HepG2 (cell line): Measurements from ENCODE around the gene SPNS2. TPM values are rescaled to one million over a fixed set of nuclear protein-coding genes. Genes with fewer than 3 reads are reported as not detected.

ENCODE experiments used
- ATAC-seq: fragments of 200-7000 bp; cut with Tn5 transposase; 3 replicates; pipeline ENCODE4 v1.9.1; 2020; ENCODE audit warnings: mild to moderate bottlenecking, moderate library complexity
- BruUV-seq: library from RNA; stranded (reverse); fragments of 400-500 nt; replicated peaks from 2 replicates; lab custom pipeline; 2021; lab: Mats Ljungman, UMichigan
- CTCF ChIA-PET: fragments of 300-600 bp; formaldehyde crosslinking; extraction: SDS; loops from one replicate; lab custom pipeline; 2021; ENCODE audit warnings: low total read pairs, inconsistent platforms, low intra/inter-chr PET ratio; lab: Yijun Ruan, JAX
- POLR2A ChIA-PET: fragments of 350-600 bp; sonication (Branson Sonifier 250); formaldehyde crosslinking; loops from one replicate; lab custom pipeline; 2020; ENCODE audit warnings: antibody characterized with exemption, inconsistent platforms; lab: Yijun Ruan, JAX
- DNase-seq: peaks from one replicate; pipeline ENCODE4 v3.0.0-alpha.2; 2015; ENCODE audit warnings: low spot score
- FAIRE-seq: peaks from 3 replicates; lab custom pipeline; 2011; peaks lifted over from hg19 to GRCh38; lab: Jason Lieb, UNC
- H2AFZ ChIP-seq: one replicate; pipeline ENCODE4 v1.6.1; 2011; ENCODE audit warnings: low read length, inconsistent platforms
- H3K27ac ChIP-seq: fragments of 300-600 bp; 3 replicates; pipeline ENCODE4 v1.8.0; 2011; ENCODE audit warnings: mixed run types, mild to moderate bottlenecking, mixed read lengths, low read length, inconsistent platforms; ENCODE audit not compliant: insufficient read depth; ENCODE audit errors: extremely low read length
- H3K27me3 ChIP-seq, 2 experiments: fragments of 200-600 bp in 1 of 2; 2 replicates in 1 of 2; 3 replicates in 1 of 2; pipeline versions ENCODE4 v1.6.0 to v1.8.0; 2011; ENCODE audit warnings: low read length in 2 of 2, mild to moderate bottlenecking in 2 of 2, moderate library complexity in 2 of 2, inconsistent platforms in 1 of 2; ENCODE audit not compliant: insufficient read depth in 2 of 2, control insufficient read depth in 1 of 2
- H3K36me3 ChIP-seq, 2 experiments: fragments of 200-600 bp in 1 of 2; replicated peaks in 1 of 2; 2 replicates in 1 of 2; 3 replicates in 1 of 2; pipeline versions ENCODE4 v1.5.1 to v1.8.0; 2011; ENCODE audit warnings: low read length in 2 of 2, inconsistent platforms in 1 of 2; ENCODE audit not compliant: insufficient read depth in 2 of 2, control insufficient read depth in 1 of 2
- H3K4me1 ChIP-seq: 2 replicates; pipeline ENCODE4 v1.5.1; 2012; ENCODE audit warnings: low read length, inconsistent platforms; ENCODE audit not compliant: insufficient read depth
- H3K4me2 ChIP-seq: 2 replicates; pipeline ENCODE4 v1.6.0; 2011; ENCODE audit warnings: low read depth, low read length, inconsistent platforms
- H3K4me3 ChIP-seq, 3 experiments: fragments of 200-600 bp in 1 of 3; sonication (generic), shearing (Covaris generic) in 1 of 3; replicated peaks in 1 of 3; 2 replicates each; pipeline ENCODE4 v1.5.1; 2011 to 2016; ENCODE audit warnings: low read length in 3 of 3, inconsistent platforms in 2 of 3, low read depth in 2 of 3, mild to moderate bottlenecking in 2 of 3, control low read depth in 1 of 3, mixed read lengths in 1 of 3; ENCODE audit not compliant: insufficient read depth in 1 of 3
- H3K79me2 ChIP-seq: one replicate; pipeline ENCODE4 v1.6.1; 2011; ENCODE audit warnings: low read length, inconsistent platforms; ENCODE audit not compliant: insufficient read depth
- H3K9ac ChIP-seq: 2 replicates; pipeline ENCODE4 v1.6.0; 2011; ENCODE audit warnings: mild to moderate bottlenecking, low read depth, low read length, inconsistent platforms; ENCODE audit not compliant: insufficient read depth
- H3K9me3 ChIP-seq: 2 replicates; pipeline ENCODE4 v1.5.1; 2012; ENCODE audit warnings: mild to moderate bottlenecking, low read length
- H4K20me1 ChIP-seq: 2 replicates; pipeline ENCODE4 v1.6.0; 2011; ENCODE audit warnings: inconsistent platforms, mild to moderate bottlenecking, low read length, moderate library complexity; ENCODE audit not compliant: insufficient read depth
- NKX3-1 ChIP-seq: sonication (generic); formaldehyde crosslinking; IDR thresholded peaks from 2 replicates; pipeline ENCODE4 v1.5.0; 2020; ENCODE audit warnings: missing genetic modification reagents
- WGBS: methylation state at CpG from one replicate; pipeline ENCODE4 v1.1.6; 2017; ENCODE audit warnings: low lambda C conversion rate; 5-methylcytosine and 5-hydroxymethylcytosine counted together
- in situ Hi-C: cut with HindIII; loops from 2 replicates; pipeline ENCODE4 v1.10.0; 2017; ENCODE audit warnings: low pct_unique_long_range_greater_than_20kb; ENCODE audit not compliant: extremely low pct_ligation_motif_present
- intact Hi-C: fragments of 100-400 bp; cut with micrococcal nuclease; formaldehyde crosslinking; loops from one replicate; pipeline ENCODE4 v1.10.0; 2022; ENCODE audit not compliant: unreplicated experiment
- polyA plus RNA-seq, 8 experiments: library from polyadenylated mRNA; depleted of rRNA in 3 of 8; stranded (reverse) in 7 of 8; unstranded in 1 of 8; fragments of >200 nt; fragmentation: Illumina TruSeq in 4 of 8; extraction: Trizol in 4 of 8; gene quantifications; 2 replicates each; pipeline versions ENCODE4 v1.2.1 to v1.2.3, GENCODE V29; 2011 to 2016; ENCODE audit warnings: low read depth in 4 of 8, missing spikeins in 1 of 8, mixed read lengths in 1 of 8; ENCODE audit not compliant: insufficient read depth in 1 of 8
- total RNA-seq, 5 experiments: library from RNA; depleted of rRNA; stranded (reverse); fragments of >200 nt; fragmentation: Illumina TruSeq; extraction: Trizol; gene quantifications; 2 replicates each; pipeline ENCODE4 v1.2.3, GENCODE V29; 2016; ENCODE audit warnings: low read depth in 1 of 5
- TF ChIP-seq, protein P1 (sequence below): sonication (generic); formaldehyde crosslinking; IDR thresholded peaks from 2 replicates; pipeline ENCODE4 v1.5.1; 2020; ENCODE audit warnings: mild to moderate bottlenecking, missing genetic modification reagents, moderate library complexity
- TF ChIP-seq, protein P2 (sequence below): sonication (generic); formaldehyde crosslinking; IDR thresholded peaks from 2 replicates; pipeline ENCODE4 v1.8.0; 2022; ENCODE audit warnings: mild to moderate bottlenecking, missing genetic modification reagents, moderate library complexity
- TF ChIP-seq, protein P3 (sequence below): sonication (generic); formaldehyde crosslinking; IDR thresholded peaks from 2 replicates; pipeline ENCODE4 v1.4.0; 2020; ENCODE audit warnings: missing genetic modification reagents

Gene SPNS2
- total and polyA plus RNA-seq, 2 of the 13 experiments (the other 11 are each of a cell fraction or from before 2014, with no cell fraction given) = 0.01 TPM; not detected in 1

DNA sequence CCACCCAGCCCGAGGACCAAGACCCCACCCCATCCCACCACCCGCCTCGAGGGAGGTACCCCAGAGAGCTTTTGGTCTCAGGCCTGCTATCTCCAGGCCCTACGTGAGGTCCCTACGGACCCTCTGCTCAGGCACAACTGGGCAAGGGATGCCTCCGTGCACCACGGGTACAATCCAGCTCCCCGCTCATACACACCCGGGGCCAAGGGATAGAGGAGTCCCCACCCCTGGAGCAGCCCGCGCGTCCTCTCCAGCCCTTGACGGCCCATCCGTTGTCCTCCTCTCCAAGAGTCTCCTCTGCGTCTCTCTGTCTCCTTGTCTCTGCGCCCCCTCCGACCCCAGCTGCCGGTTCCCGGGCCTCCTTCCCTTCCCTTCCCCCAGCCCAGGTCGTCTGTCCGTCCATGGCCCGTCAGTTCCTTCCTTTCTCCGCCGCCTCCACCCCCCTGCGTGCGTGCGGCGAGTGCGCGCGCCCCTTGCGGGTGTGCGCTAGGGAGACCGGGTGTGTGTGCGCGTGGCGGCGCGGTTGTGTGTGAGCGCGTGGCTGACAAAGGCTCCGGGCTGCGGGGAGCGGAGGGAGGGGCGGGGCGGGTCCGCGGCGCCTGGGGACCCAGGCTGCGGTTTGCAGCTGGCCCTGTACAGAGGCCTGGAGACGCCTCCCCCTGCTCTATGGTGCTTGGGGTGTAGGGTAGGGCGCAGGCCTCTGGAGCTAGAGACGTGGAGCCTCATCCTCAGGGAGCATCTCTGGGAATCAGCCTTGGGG lies 930 bp downstream of the SPNS2 start:
- in situ Hi-C loops = no loop called here
- peaks cover 0 to 65% of the 10 kb centered on the region in 2 experiments for H3K27me3 ChIP-seq
- TF ChIP-seq, protein P1, sequence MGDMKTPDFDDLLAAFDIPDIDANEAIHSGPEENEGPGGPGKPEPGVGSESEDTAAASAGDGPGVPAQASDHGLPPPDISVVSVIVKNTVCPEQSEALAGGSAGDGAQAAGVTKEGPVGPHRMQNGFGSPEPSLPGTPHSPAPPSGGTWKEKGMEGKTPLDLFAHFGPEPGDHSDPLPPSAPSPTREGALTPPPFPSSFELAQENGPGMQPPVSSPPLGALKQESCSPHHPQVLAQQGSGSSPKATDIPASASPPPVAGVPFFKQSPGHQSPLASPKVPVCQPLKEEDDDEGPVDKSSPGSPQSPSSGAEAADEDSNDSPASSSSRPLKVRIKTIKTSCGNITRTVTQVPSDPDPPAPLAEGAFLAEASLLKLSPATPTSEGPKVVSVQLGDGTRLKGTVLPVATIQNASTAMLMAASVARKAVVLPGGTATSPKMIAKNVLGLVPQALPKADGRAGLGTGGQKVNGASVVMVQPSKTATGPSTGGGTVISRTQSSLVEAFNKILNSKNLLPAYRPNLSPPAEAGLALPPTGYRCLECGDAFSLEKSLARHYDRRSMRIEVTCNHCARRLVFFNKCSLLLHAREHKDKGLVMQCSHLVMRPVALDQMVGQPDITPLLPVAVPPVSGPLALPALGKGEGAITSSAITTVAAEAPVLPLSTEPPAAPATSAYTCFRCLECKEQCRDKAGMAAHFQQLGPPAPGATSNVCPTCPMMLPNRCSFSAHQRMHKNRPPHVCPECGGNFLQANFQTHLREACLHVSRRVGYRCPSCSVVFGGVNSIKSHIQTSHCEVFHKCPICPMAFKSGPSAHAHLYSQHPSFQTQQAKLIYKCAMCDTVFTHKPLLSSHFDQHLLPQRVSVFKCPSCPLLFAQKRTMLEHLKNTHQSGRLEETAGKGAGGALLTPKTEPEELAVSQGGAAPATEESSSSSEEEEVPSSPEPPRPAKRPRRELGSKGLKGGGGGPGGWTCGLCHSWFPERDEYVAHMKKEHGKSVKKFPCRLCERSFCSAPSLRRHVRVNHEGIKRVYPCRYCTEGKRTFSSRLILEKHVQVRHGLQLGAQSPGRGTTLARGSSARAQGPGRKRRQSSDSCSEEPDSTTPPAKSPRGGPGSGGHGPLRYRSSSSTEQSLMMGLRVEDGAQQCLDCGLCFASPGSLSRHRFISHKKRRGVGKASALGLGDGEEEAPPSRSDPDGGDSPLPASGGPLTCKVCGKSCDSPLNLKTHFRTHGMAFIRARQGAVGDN (CRISPR knock-in tag) = 0 out of 2 replicates have a peak, but pooled peaks have one; percentile 11
- TF ChIP-seq, protein P2, sequence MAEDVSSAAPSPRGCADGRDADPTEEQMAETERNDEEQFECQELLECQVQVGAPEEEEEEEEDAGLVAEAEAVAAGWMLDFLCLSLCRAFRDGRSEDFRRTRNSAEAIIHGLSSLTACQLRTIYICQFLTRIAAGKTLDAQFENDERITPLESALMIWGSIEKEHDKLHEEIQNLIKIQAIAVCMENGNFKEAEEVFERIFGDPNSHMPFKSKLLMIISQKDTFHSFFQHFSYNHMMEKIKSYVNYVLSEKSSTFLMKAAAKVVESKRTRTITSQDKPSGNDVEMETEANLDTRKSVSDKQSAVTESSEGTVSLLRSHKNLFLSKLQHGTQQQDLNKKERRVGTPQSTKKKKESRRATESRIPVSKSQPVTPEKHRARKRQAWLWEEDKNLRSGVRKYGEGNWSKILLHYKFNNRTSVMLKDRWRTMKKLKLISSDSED = no peak
- TF ChIP-seq NKX3-1 (CRISPR knock-in tag) = no peak
- TF ChIP-seq, protein P3, sequence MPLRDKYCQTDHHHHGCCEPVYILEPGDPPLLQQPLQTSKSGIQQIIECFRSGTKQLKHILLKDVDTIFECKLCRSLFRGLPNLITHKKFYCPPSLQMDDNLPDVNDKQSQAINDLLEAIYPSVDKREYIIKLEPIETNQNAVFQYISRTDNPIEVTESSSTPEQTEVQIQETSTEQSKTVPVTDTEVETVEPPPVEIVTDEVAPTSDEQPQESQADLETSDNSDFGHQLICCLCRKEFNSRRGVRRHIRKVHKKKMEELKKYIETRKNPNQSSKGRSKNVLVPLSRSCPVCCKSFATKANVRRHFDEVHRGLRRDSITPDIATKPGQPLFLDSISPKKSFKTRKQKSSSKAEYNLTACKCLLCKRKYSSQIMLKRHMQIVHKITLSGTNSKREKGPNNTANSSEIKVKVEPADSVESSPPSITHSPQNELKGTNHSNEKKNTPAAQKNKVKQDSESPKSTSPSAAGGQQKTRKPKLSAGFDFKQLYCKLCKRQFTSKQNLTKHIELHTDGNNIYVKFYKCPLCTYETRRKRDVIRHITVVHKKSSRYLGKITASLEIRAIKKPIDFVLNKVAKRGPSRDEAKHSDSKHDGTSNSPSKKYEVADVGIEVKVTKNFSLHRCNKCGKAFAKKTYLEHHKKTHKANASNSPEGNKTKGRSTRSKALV (CRISPR knock-in tag) = peak; percentile 94
- peak overlapping the region in 1 of 3 experiments; percentile 40; a peak in 3 of 6 replicates for H3K4me3 ChIP-seq
- H4K20me1 ChIP-seq = 0 out of 2 replicates have a peak, but pooled peaks cover 6% of the 10 kb centered on the region
- ChIA-PET CTCF (no interaction called here), POLR2A (interaction anchor here (1.2 kb wide), 1 partner anchor 56 kb away, joined by 4 read pairs; the partner anchor contains the start of gene MYBBP1A)
- no peaks in the 10 kb centered on the region for H3K79me2 ChIP-seq
- H3K9ac ChIP-seq = no peak overlapping the region
- peaks cover 22% of the 10 kb centered on the region for H3K4me1 ChIP-seq
- H2AFZ ChIP-seq = no peak overlapping the region
- FAIRE-seq (no peak), ATAC-seq (peak; percentile 39), DNase-seq (no peak)
- H3K4me2 ChIP-seq = peak overlapping the region; percentile 18; the same call in 1 of the 2 replicates
- H3K36me3 ChIP-seq = no peaks in the 10 kb centered on the region
- WGBS = 22% methylated on average over 34 of the region's 53 CpGs
- intact Hi-C loops = no loop called here
- H3K27ac ChIP-seq = no peak overlapping the region
- no peaks in the 10 kb centered on the region for H3K9me3 ChIP-seq
- BruUV-seq = no TSS peak
